Spinal cord (tissue), 10 donors: Measurements from ENCODE around the gene TRIM26. TPM values are rescaled to one million over a fixed set of nuclear protein-coding genes. Genes with fewer than 3 reads are reported as not detected.
"Not testable (repeated sequence)": the region's sequence is repeated elsewhere in the genome, so short reads cannot be mapped to it uniquely, and the experiment has no call there.

Experiments
- DNase-seq, 6 donors: peaks; one replicate each; pipeline versions ENCODE4 v3.0.0 to v3.0.0-alpha.2; 2013 to 2015; ENCODE audit warnings: low spot score in 6 of 6, low read depth in 4 of 6
- H3K27ac ChIP-seq: one replicate; pipeline ENCODE4 v1.5.1; 2013; ENCODE audit warnings: low read depth, low read length, control low read depth
- H3K27me3 ChIP-seq: one replicate; pipeline ENCODE4 v1.6.1; 2013; ENCODE audit warnings: low read length; ENCODE audit not compliant: control insufficient read depth, insufficient read depth
- H3K36me3 ChIP-seq: one replicate; pipeline ENCODE4 v1.6.1; 2013; ENCODE audit warnings: low read length; ENCODE audit not compliant: control insufficient read depth, insufficient read depth
- H3K4me1 ChIP-seq: one replicate; pipeline ENCODE4 v1.6.1; 2013; ENCODE audit warnings: low read length; ENCODE audit not compliant: control insufficient read depth, insufficient read depth
- H3K4me3 ChIP-seq: one replicate; pipeline ENCODE4 v1.5.1; 2013; ENCODE audit warnings: low read depth, low read length, control low read depth
- H3K9me3 ChIP-seq: one replicate; pipeline ENCODE4 v1.6.1; 2013; ENCODE audit warnings: low read length; ENCODE audit not compliant: control insufficient read depth, insufficient read depth
- WGBS: methylation state at CpG from one replicate; pipeline ENCODE4 v1.1.5; 2013; ENCODE audit warnings: missing lambda C conversion rate; ENCODE audit not compliant: insufficient coverage; 5-methylcytosine and 5-hydroxymethylcytosine counted together
- polyA plus RNA-seq, 2 donors: library from polyadenylated mRNA; unstranded; fragments of 120-200 nt; gene quantifications; one replicate each; pipeline ENCODE4 v1.2.1, GENCODE V29; 2013; ENCODE audit not compliant: insufficient read length in 2 of 2
- total RNA-seq, 2 donors: library from RNA; depleted of rRNA in 1 of 2; stranded (reverse); fragments of 120-200 nt in 1 of 2; fragments of >200 nt in 1 of 2; gene quantifications; one replicate each; pipeline versions ENCODE4 v1.2.3 to v1.2.4, GENCODE V29; 2013 to 2014
- donor health status: healthy.

Gene TRIM26
- total and polyA plus RNA-seq, 4 donors = 23.5 to 53.9 (median 33.9) TPM

GRCh38 chr6:30149858-30150550, 63.2 kb downstream of the TRIM26 start:
- WGBS = 71% methylated on average over 4 of the region's 7 CpGs

GRCh38 chr6:30149234-30149633, 64.0 kb downstream of the TRIM26 start:
- Histone ChIP-seq H3K27ac (no peak overlapping the region), H3K4me3 (no peak overlapping the region), H3K9me3 (no peaks in the 10 kb centered on the region), H3K36me3 (no peaks in the 10 kb centered on the region), H3K4me1 (no peaks in the 10 kb centered on the region), H3K27me3 (peaks cover 8% of the 10 kb centered on the region)
- no peak for DNase-seq
- WGBS = no CpG with 5 or more reads among the region's 3 CpGs

More at GRCh38 chr6:30149858-30150550, 63.2 kb downstream of the TRIM26 start:
- Histone ChIP-seq H3K27me3 (peaks cover 8% of the 10 kb centered on the region), H3K27ac (no peak overlapping the region), H3K36me3 (no peaks in the 10 kb centered on the region), H3K9me3 (no peaks in the 10 kb centered on the region), H3K4me1 (no peaks in the 10 kb centered on the region), H3K4me3 (no peak overlapping the region)
- DNase-seq = no peak

- DNase-seq = no peak
- H3K27ac ChIP-seq = no peak overlapping the region
- H3K4me3 ChIP-seq = no peak overlapping the region
- H3K4me1 ChIP-seq = no peaks in the 10 kb centered on the region
- WGBS = 72% methylated on average over 3 of the region's 3 CpGs
- H3K36me3 ChIP-seq = no peaks in the 10 kb centered on the region
- H3K9me3 ChIP-seq = no peaks in the 10 kb centered on the region
- H3K27me3 ChIP-seq = no peaks in the 10 kb centered on the region
These were observed 66.1 kb downstream of the TRIM26 start for GRCh38 chr6:30147096-30147495.

- Histone ChIP-seq H3K36me3 (no peaks in the 10 kb centered on the region), H3K27me3 (peaks cover 2% of the 10 kb centered on the region), H3K4me3 (no peak overlapping the region), H3K27ac (no peak overlapping the region), H3K4me1 (no peaks in the 10 kb centered on the region), H3K9me3 (no peaks in the 10 kb centered on the region)
- WGBS = 34% methylated on average over 7 of the region's 7 CpGs
- no peak for DNase-seq
These were observed 67.4 kb downstream of the TRIM26 start for GRCh38 chr6:30145818-30146217.

GRCh38 chr6:30144811-30145210, 68.4 kb downstream of the TRIM26 start:
- Histone ChIP-seq H3K27me3 (peaks cover 2% of the 10 kb centered on the region), H3K4me1 (no peaks in the 10 kb centered on the region), H3K27ac (no peak overlapping the region), H3K4me3 (no peak overlapping the region), H3K36me3 (no peaks in the 10 kb centered on the region), H3K9me3 (no peaks in the 10 kb centered on the region)
- no peak for DNase-seq
- 78% methylated on average over 6 of the region's 6 CpGs for WGBS

- Histone ChIP-seq H3K27me3 (peaks cover 2% of the 10 kb centered on the region), H3K9me3 (no peaks in the 10 kb centered on the region)
- WGBS = 66% methylated on average over 2 of the region's 2 CpGs
These were observed 69.4 kb downstream of the TRIM26 start for GRCh38 chr6:30143780-30144179.

GRCh38 chr6:30142665-30143064, 70.5 kb downstream of the TRIM26 start:
- no peaks in the 10 kb centered on the region for H3K36me3 ChIP-seq
- H3K4me1 ChIP-seq = no peaks in the 10 kb centered on the region
- H3K9me3 ChIP-seq = no peaks in the 10 kb centered on the region
- WGBS = no CpG with 5 or more reads among the region's 3 CpGs
- H3K27ac ChIP-seq = no peak overlapping the region
- peaks cover 2% of the 10 kb centered on the region for H3K27me3 ChIP-seq
- H3K4me3 ChIP-seq = no peak overlapping the region
- no peak for DNase-seq

More at GRCh38 chr6:30143780-30144179, 69.4 kb downstream of the TRIM26 start:
- no peak overlapping the region for H3K4me3 ChIP-seq
- H3K4me1 ChIP-seq = no peaks in the 10 kb centered on the region
- H3K27ac ChIP-seq = no peak overlapping the region
- no peaks in the 10 kb centered on the region for H3K36me3 ChIP-seq
- no peak for DNase-seq

- H3K9me3 ChIP-seq, H3K4me3 ChIP-seq, DNase-seq, H3K36me3 ChIP-seq, H3K4me1 ChIP-seq, H3K27ac ChIP-seq: not testable (repeated sequence)
- H3K27me3 ChIP-seq = peaks cover 10% of the 10 kb centered on the region
- WGBS = 60% methylated on average over 1 of the region's 8 CpGs
These were observed 73.0 kb downstream of the TRIM26 start for GRCh38 chr6:30140240-30140639.

GRCh38 chr6:30136570-30137286, 76.5 kb downstream of the TRIM26 start:
- Histone ChIP-seq H3K4me1 (no peaks in the 10 kb centered on the region), H3K36me3 (no peaks in the 10 kb centered on the region), H3K4me3 (no peak overlapping the region), H3K9me3 (no peaks in the 10 kb centered on the region), H3K27ac (no peak overlapping the region), H3K27me3 (peaks cover 16% of the 10 kb centered on the region)
- 82% methylated on average over 9 of the region's 11 CpGs for WGBS
- DNase-seq = no peak

GRCh38 chr6:30135757-30136156, 77.4 kb downstream of the TRIM26 start, which contains the start of gene TRIM40:
Gene TRIM40, plus strand, starts transcription at chr6:30136140. Its CDS starts 897 bp downstream, at chr6:30137037.
- Histone ChIP-seq H3K36me3 (no peaks in the 10 kb centered on the region), H3K9me3 (no peaks in the 10 kb centered on the region), H3K4me3 (no peak within 1 kb of the TSS), H3K27ac (no peak within 1 kb of the TSS), H3K27me3 (peaks cover 21% of the 10 kb centered on the region), H3K4me1 (no peaks in the 10 kb centered on the region)
- no peak for DNase-seq
- WGBS = no CpG with 5 or more reads among the region's 4 CpGs
